Liver (tissue), 9 donors: ENCODE measurements around the gene IGDCC3. TPM values are rescaled to one million over a fixed set of nuclear protein-coding genes. Genes with fewer than 3 reads are reported as not detected.

Experiments used
- DNase-seq: peaks from one replicate; pipeline ENCODE4 v3.0.0-alpha.2; 2017; ENCODE audit warnings: low spot score
- H3K27ac ChIP-seq, 2 donors: one replicate each; pipeline ENCODE4 v1.7.0; 2013; ENCODE audit warnings: inconsistent platforms in 2 of 2, low read length in 2 of 2, control low read depth in 1 of 2, low read depth in 1 of 2, mild to moderate bottlenecking in 1 of 2
- H3K27me3 ChIP-seq, 4 donors: one replicate each; pipeline versions ENCODE4 v1.6.1 to v1.7.0; 2013; ENCODE audit warnings: low read length in 3 of 4, inconsistent platforms in 1 of 4, mild to moderate bottlenecking in 1 of 4, moderate library complexity in 1 of 4; ENCODE audit not compliant: control insufficient read depth in 4 of 4, insufficient read depth in 4 of 4
- H3K36me3 ChIP-seq, 4 donors: one replicate each; pipeline versions ENCODE4 v1.6.1 to v1.7.0; 2013; ENCODE audit warnings: low read length in 3 of 4, mild to moderate bottlenecking in 3 of 4, low read depth in 1 of 4, moderate library complexity in 1 of 4; ENCODE audit not compliant: control insufficient read depth in 4 of 4, insufficient read depth in 3 of 4
- H3K4me1 ChIP-seq, 4 donors: one replicate each; pipeline versions ENCODE4 v1.6.1 to v1.7.0; 2013; ENCODE audit warnings: low read length in 3 of 4, mild to moderate bottlenecking in 3 of 4, moderate library complexity in 1 of 4; ENCODE audit not compliant: control insufficient read depth in 4 of 4, insufficient read depth in 4 of 4
- H3K4me3 ChIP-seq, 3 donors: one replicate each; pipeline versions ENCODE4 v1.6.1 to v1.7.0; 2013; ENCODE audit warnings: low read length in 3 of 3, control low read depth in 1 of 3, low read depth in 1 of 3, mild to moderate bottlenecking in 1 of 3
- H3K9ac ChIP-seq, 2 donors: one replicate each; pipeline ENCODE4 v1.7.0; 2013; ENCODE audit warnings: low read length in 2 of 2, mild to moderate bottlenecking in 2 of 2, moderate library complexity in 2 of 2, control low read depth in 1 of 2, low read depth in 1 of 2
- H3K9me3 ChIP-seq, 4 donors: one replicate each; pipeline versions ENCODE4 v1.6.1 to v1.7.0; 2013; ENCODE audit warnings: low read length in 3 of 4; ENCODE audit not compliant: control insufficient read depth in 4 of 4
- EGR1 ChIP-seq, 2 donors: IDR thresholded peaks; 2 replicates each; pipeline ENCODE4 v1.6.1; 2016 to 2018; ENCODE audit warnings: antibody characterized with exemption in 2 of 2, low read depth in 2 of 2
- FOXA1 ChIP-seq: IDR thresholded peaks from 2 replicates; pipeline ENCODE4 v1.6.1; 2016; ENCODE audit warnings: antibody characterized with exemption
- FOXA2 ChIP-seq: IDR thresholded peaks from 2 replicates; pipeline ENCODE4 v1.6.1; 2016; ENCODE audit warnings: antibody characterized with exemption
- GABPA ChIP-seq, 2 donors: IDR thresholded peaks in 1 of 2; conservative IDR thresholded peaks in 1 of 2; 2 replicates each; pipeline ENCODE4 v1.6.1; 2016; ENCODE audit warnings: antibody characterized with exemption in 2 of 2, mild to moderate bottlenecking in 1 of 2, moderate library complexity in 1 of 2
- HNF4A ChIP-seq, 2 donors: conservative IDR thresholded peaks; 2 replicates each; pipeline ENCODE4 v1.6.1; 2016; ENCODE audit warnings: antibody characterized with exemption in 2 of 2, mild to moderate bottlenecking in 2 of 2
- HNF4G ChIP-seq: IDR thresholded peaks from 2 replicates; pipeline ENCODE4 v1.6.1; 2016; ENCODE audit warnings: antibody characterized with exemption
- JUND ChIP-seq, 2 donors: IDR thresholded peaks; 2 replicates each; pipeline ENCODE4 v1.6.1; 2016; ENCODE audit warnings: antibody characterized with exemption in 2 of 2
- NR2F2 ChIP-seq: IDR thresholded peaks from 2 replicates; pipeline ENCODE4 v1.6.1; 2016; ENCODE audit warnings: antibody characterized with exemption
- RAD21 ChIP-seq, 2 donors: IDR thresholded peaks; 2 replicates each; pipeline ENCODE4 v1.6.1; 2016; ENCODE audit warnings: antibody characterized with exemption in 2 of 2, mild to moderate bottlenecking in 2 of 2
- RXRA ChIP-seq, 2 donors: IDR thresholded peaks; 2 replicates each; pipeline ENCODE4 v1.6.1; 2017 to 2018; ENCODE audit warnings: antibody characterized with exemption in 2 of 2, mild to moderate bottlenecking in 1 of 2
- SP1 ChIP-seq: IDR thresholded peaks from 2 replicates; pipeline ENCODE4 v1.6.1; 2018; ENCODE audit warnings: antibody characterized with exemption, mild to moderate bottlenecking
- TAF1 ChIP-seq: conservative IDR thresholded peaks from 2 replicates; pipeline ENCODE4 v1.6.1; 2016; ENCODE audit warnings: antibody characterized with exemption, mild to moderate bottlenecking
- YY1 ChIP-seq: IDR thresholded peaks from 2 replicates; pipeline ENCODE4 v1.6.1; 2016; ENCODE audit warnings: antibody characterized with exemption, mild to moderate bottlenecking
- WGBS: extraction: QIAGEN DNeasy Blood & Tissue Kit; methylation state at CpG from one replicate; pipeline ENCODE4 v1.1.7; 2013; 5-methylcytosine and 5-hydroxymethylcytosine counted together
- polyA plus RNA-seq, 2 donors: library from polyadenylated mRNA; stranded (reverse) in 1 of 2; unstranded in 1 of 2; fragments of 200-250 nt in 1 of 2; fragments of >200 nt in 1 of 2; fragmentation: Nextera tagmentation in 1 of 2; extraction: Ambion mirVana in 1 of 2; gene quantifications; one replicate each; pipeline versions ENCODE4 v1.2.1 to v1.2.3, GENCODE V29; 2013 to 2015
- total RNA-seq, 2 donors: library from RNA; depleted of rRNA; stranded (reverse); fragments of >200 nt; gene quantifications; one replicate each; pipeline ENCODE4 v1.2.3, GENCODE V29; 2014
- TF ChIP-seq, protein P1 (sequence below): IDR thresholded peaks from 2 replicates; pipeline ENCODE4 v1.6.1; 2016; ENCODE audit warnings: antibody characterized with exemption
- TF ChIP-seq, protein P2 (sequence below): IDR thresholded peaks from 2 replicates; pipeline ENCODE4 v1.6.1; 2016; ENCODE audit warnings: antibody characterized with exemption
- TF ChIP-seq, protein P3 (sequence below): fragments of 150-350 bp; IDR thresholded peaks from 2 replicates; pipeline ENCODE4 v1.5.1; 2017; ENCODE audit warnings: improper control_type of control experiment, low read depth, low read length; ENCODE audit not compliant: missing input control
- TF ChIP-seq, protein P4 (sequence below): IDR thresholded peaks from 2 replicates; pipeline ENCODE4 v1.6.1; 2016; ENCODE audit warnings: antibody characterized with exemption
- TF ChIP-seq, protein P5 (sequence below): IDR thresholded peaks from 2 replicates; pipeline ENCODE4 v1.6.1; 2016; ENCODE audit warnings: antibody characterized with exemption, mild to moderate bottlenecking
- donor health status: healthy.
- donor health status: healthy.
- donor health status: healthy.
- donor health status: healthy.
- donor health status: healthy.

IGDCC3 gene
- total and polyA plus RNA-seq, 4 donors: 1.5 TPM; not detected in 3

DNA sequence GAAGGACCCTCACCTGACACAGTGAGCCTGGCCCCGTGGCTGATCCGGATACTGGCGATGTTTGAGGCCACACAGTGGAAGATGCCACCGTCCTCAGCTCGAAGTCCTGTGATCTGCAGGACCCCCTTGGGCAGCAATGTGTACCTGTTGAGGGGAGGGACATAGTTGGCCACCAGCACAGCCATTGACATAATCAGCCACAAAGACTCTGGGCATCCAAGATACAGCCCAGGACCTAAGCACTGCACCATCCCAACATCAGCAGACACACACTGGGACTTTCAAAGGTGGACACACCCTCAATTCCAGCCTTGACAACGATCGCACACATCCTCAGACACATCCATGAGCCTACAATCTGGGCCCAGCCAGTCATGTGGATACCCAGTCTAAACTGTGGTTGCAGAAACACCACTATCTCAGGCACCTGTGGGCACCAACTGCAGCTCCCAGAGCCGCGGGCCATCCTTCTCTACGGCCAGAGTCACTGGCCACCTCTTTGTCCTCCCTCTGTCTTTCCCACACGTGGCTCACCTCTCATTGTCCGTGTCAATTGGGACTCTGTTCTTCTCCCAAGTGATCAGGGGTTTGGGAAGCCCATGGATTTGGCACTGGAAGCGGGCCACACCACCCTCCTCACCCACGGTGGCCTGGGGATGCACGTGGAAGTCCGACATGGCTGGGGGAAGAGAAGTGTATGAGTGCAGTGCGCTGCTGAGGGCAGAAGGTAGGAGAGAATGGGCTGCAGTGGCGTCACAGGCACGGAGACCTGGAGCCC, 42.3 kb downstream of the IGDCC3 start:
- Histone ChIP-seq H3K4me3 (no peak overlapping the region), H3K27me3 (no peaks in the 10 kb centered on the region), H3K27ac (no peak overlapping the region), H3K4me1 (no peaks in the 10 kb centered on the region), H3K9ac (no peak overlapping the region), H3K36me3 (no peaks in the 10 kb centered on the region), H3K9me3 (no peaks in the 10 kb centered on the region)
- TF ChIP-seq, protein P1, sequence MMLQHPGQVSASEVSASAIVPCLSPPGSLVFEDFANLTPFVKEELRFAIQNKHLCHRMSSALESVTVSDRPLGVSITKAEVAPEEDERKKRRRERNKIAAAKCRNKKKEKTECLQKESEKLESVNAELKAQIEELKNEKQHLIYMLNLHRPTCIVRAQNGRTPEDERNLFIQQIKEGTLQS: no peak
- TF ChIP-seq EGR1 (IDR thresholded peaks at IDR 0.05; ENCODE audit: low read depth in 2 of 2) (no peak), HNF4A (conservative IDR thresholded peaks at IDR 0.05) (no peak), RXRA (IDR thresholded peaks at IDR 0.05) (no peak), TAF1 (no peak), NR2F2 (no peak), RAD21 (IDR thresholded peaks at IDR 0.05) (no peak), HNF4G (no peak), SP1 (no peak), GABPA (IDR thresholded peaks at IDR 0.05 in 1 of 2, conservative IDR thresholded peaks at IDR 0.05 in 1 of 2) (no peak), FOXA2 (no peak), JUND (IDR thresholded peaks at IDR 0.05) (no peak), YY1 (no peak), FOXA1 (no peak)
- TF ChIP-seq, protein P2, sequence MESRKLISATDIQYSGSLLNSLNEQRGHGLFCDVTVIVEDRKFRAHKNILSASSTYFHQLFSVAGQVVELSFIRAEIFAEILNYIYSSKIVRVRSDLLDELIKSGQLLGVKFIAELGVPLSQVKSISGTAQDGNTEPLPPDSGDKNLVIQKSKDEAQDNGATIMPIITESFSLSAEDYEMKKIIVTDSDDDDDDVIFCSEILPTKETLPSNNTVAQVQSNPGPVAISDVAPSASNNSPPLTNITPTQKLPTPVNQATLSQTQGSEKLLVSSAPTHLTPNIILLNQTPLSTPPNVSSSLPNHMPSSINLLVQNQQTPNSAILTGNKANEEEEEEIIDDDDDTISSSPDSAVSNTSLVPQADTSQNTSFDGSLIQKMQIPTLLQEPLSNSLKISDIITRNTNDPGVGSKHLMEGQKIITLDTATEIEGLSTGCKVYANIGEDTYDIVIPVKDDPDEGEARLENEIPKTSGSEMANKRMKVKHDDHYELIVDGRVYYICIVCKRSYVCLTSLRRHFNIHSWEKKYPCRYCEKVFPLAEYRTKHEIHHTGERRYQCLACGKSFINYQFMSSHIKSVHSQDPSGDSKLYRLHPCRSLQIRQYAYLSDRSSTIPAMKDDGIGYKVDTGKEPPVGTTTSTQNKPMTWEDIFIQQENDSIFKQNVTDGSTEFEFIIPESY: no peak
- TF ChIP-seq, protein P3, sequence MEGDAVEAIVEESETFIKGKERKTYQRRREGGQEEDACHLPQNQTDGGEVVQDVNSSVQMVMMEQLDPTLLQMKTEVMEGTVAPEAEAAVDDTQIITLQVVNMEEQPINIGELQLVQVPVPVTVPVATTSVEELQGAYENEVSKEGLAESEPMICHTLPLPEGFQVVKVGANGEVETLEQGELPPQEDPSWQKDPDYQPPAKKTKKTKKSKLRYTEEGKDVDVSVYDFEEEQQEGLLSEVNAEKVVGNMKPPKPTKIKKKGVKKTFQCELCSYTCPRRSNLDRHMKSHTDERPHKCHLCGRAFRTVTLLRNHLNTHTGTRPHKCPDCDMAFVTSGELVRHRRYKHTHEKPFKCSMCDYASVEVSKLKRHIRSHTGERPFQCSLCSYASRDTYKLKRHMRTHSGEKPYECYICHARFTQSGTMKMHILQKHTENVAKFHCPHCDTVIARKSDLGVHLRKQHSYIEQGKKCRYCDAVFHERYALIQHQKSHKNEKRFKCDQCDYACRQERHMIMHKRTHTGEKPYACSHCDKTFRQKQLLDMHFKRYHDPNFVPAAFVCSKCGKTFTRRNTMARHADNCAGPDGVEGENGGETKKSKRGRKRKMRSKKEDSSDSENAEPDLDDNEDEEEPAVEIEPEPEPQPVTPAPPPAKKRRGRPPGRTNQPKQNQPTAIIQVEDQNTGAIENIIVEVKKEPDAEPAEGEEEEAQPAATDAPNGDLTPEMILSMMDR: no peak
- TF ChIP-seq, protein P4, sequence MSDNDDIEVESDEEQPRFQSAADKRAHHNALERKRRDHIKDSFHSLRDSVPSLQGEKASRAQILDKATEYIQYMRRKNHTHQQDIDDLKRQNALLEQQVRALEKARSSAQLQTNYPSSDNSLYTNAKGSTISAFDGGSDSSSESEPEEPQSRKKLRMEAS: no peak
- TF ChIP-seq, protein P5, sequence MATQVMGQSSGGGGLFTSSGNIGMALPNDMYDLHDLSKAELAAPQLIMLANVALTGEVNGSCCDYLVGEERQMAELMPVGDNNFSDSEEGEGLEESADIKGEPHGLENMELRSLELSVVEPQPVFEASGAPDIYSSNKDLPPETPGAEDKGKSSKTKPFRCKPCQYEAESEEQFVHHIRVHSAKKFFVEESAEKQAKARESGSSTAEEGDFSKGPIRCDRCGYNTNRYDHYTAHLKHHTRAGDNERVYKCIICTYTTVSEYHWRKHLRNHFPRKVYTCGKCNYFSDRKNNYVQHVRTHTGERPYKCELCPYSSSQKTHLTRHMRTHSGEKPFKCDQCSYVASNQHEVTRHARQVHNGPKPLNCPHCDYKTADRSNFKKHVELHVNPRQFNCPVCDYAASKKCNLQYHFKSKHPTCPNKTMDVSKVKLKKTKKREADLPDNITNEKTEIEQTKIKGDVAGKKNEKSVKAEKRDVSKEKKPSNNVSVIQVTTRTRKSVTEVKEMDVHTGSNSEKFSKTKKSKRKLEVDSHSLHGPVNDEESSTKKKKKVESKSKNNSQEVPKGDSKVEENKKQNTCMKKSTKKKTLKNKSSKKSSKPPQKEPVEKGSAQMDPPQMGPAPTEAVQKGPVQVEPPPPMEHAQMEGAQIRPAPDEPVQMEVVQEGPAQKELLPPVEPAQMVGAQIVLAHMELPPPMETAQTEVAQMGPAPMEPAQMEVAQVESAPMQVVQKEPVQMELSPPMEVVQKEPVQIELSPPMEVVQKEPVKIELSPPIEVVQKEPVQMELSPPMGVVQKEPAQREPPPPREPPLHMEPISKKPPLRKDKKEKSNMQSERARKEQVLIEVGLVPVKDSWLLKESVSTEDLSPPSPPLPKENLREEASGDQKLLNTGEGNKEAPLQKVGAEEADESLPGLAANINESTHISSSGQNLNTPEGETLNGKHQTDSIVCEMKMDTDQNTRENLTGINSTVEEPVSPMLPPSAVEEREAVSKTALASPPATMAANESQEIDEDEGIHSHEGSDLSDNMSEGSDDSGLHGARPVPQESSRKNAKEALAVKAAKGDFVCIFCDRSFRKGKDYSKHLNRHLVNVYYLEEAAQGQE: no peak
- 89% methylated on average over 19 of the region's 19 CpGs for WGBS
- DNase-seq: no peak
